ENCODE results near the gene AUTS2. TPM values are rescaled to one million over a fixed set of nuclear protein-coding genes. Genes with fewer than 3 reads are reported as not detected.

AUTS2 gene
- total and polyA plus RNA-seq, 2 experiments from 2014 or later, result 32.0 to 91.0 TPM

DNA sequence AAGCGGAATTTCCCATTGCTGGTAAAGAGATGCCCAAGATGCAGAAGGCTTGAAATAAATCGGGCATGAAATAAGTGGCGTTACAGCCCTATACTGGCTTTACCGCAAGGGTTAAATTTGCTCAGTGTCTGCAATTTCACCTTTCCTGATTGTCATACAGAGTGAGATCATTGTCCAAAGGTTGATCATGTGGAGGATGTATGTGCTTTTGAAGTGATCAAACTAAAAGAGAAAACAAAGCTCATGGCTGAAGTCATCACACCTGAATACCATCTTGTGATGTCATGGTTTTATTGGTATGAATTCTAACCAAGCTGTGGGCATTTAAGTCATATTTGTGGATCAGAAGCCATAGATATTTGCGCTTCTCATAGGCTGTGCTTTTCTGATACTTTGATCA, 635.5 kb downstream of the AUTS2 start:
- no peak overlapping the region for H3K27ac ChIP-seq (ENCODE audit: low read depth)
- H3K79me2 ChIP-seq (replicated peaks; ENCODE audit: insufficient read depth), result no peaks in the 10 kb centered on the region
- H3K4me3 ChIP-seq, result no peak overlapping the region
- no peaks in the 10 kb centered on the region; the same call in 1 of the 2 replicates for H3K36me3 ChIP-seq (ENCODE audit: insufficient read depth)
- H3F3A ChIP-seq (replicated peaks; ENCODE audit: low read depth), result no peaks in the 10 kb centered on the region
- peaks cover 12% of the 10 kb centered on the region for H3K4me1 Mint-ChIP-seq
- H3K27ac Mint-ChIP-seq, result no peak overlapping the region
- H3K4me3 Mint-ChIP-seq, result no peak overlapping the region
- no peak for DNase-seq (ENCODE audit: low spot score)
- peaks cover 22% of the 10 kb centered on the region; the same call in 2 of the 3 replicates for H3K36me3 Mint-ChIP-seq (ENCODE audit: low read depth)
- H3K27me3 ChIP-seq (ENCODE audit: insufficient read depth), result no peaks in the 10 kb centered on the region
- H3K9me3 Mint-ChIP-seq, result peaks cover 23% of the 10 kb centered on the region
- H3K4me2 ChIP-seq, result no peak overlapping the region
- no peaks in the 10 kb centered on the region for H3K4me1 ChIP-seq (ENCODE audit: insufficient read depth)
- no peaks in the 10 kb centered on the region for H3K9me2 ChIP-seq (ENCODE audit: insufficient read depth)
- no peak for ATAC-seq
- H2AFZ ChIP-seq, result no peak overlapping the region
- TF ChIP-seq, protein P1, sequence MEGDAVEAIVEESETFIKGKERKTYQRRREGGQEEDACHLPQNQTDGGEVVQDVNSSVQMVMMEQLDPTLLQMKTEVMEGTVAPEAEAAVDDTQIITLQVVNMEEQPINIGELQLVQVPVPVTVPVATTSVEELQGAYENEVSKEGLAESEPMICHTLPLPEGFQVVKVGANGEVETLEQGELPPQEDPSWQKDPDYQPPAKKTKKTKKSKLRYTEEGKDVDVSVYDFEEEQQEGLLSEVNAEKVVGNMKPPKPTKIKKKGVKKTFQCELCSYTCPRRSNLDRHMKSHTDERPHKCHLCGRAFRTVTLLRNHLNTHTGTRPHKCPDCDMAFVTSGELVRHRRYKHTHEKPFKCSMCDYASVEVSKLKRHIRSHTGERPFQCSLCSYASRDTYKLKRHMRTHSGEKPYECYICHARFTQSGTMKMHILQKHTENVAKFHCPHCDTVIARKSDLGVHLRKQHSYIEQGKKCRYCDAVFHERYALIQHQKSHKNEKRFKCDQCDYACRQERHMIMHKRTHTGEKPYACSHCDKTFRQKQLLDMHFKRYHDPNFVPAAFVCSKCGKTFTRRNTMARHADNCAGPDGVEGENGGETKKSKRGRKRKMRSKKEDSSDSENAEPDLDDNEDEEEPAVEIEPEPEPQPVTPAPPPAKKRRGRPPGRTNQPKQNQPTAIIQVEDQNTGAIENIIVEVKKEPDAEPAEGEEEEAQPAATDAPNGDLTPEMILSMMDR (conservative IDR thresholded peaks at IDR 0.05; ENCODE audit: low read depth in 2 of 2), result no peak
- TF ChIP-seq, protein P2, sequence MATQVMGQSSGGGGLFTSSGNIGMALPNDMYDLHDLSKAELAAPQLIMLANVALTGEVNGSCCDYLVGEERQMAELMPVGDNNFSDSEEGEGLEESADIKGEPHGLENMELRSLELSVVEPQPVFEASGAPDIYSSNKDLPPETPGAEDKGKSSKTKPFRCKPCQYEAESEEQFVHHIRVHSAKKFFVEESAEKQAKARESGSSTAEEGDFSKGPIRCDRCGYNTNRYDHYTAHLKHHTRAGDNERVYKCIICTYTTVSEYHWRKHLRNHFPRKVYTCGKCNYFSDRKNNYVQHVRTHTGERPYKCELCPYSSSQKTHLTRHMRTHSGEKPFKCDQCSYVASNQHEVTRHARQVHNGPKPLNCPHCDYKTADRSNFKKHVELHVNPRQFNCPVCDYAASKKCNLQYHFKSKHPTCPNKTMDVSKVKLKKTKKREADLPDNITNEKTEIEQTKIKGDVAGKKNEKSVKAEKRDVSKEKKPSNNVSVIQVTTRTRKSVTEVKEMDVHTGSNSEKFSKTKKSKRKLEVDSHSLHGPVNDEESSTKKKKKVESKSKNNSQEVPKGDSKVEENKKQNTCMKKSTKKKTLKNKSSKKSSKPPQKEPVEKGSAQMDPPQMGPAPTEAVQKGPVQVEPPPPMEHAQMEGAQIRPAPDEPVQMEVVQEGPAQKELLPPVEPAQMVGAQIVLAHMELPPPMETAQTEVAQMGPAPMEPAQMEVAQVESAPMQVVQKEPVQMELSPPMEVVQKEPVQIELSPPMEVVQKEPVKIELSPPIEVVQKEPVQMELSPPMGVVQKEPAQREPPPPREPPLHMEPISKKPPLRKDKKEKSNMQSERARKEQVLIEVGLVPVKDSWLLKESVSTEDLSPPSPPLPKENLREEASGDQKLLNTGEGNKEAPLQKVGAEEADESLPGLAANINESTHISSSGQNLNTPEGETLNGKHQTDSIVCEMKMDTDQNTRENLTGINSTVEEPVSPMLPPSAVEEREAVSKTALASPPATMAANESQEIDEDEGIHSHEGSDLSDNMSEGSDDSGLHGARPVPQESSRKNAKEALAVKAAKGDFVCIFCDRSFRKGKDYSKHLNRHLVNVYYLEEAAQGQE (IDR thresholded peaks at IDR 0.05; ENCODE audit: unreplicated experiment), result no peak
- TF ChIP-seq, protein P3, sequence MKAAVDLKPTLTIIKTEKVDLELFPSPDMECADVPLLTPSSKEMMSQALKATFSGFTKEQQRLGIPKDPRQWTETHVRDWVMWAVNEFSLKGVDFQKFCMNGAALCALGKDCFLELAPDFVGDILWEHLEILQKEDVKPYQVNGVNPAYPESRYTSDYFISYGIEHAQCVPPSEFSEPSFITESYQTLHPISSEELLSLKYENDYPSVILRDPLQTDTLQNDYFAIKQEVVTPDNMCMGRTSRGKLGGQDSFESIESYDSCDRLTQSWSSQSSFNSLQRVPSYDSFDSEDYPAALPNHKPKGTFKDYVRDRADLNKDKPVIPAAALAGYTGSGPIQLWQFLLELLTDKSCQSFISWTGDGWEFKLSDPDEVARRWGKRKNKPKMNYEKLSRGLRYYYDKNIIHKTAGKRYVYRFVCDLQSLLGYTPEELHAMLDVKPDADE (IDR thresholded peaks at IDR 0.05), result no peak
- TF ChIP-seq STAT1 (IDR thresholded peaks at IDR 0.05; ENCODE audit: unreplicated experiment) (no peak), POLR2AphosphoS5 (IDR thresholded peaks at IDR 0.05; ENCODE audit: low read depth) (no peak), EZH2phosphoT487 (IDR thresholded peaks at IDR 0.05; ENCODE audit: unreplicated experiment) (no peak), EZH2 (IDR thresholded peaks at IDR 0.05; ENCODE audit: low read depth, unreplicated experiment) (no peak), JUNB (IDR thresholded peaks at IDR 0.05; ENCODE audit: unreplicated experiment) (no peak)
- H3K27me3 Mint-ChIP-seq (ENCODE audit: insufficient read depth, low read depth, poor library complexity), result no peaks in the 10 kb centered on the region
- H4K20me1 ChIP-seq (replicated peaks; ENCODE audit: insufficient read depth), result no peaks in the 10 kb centered on the region

DNA sequence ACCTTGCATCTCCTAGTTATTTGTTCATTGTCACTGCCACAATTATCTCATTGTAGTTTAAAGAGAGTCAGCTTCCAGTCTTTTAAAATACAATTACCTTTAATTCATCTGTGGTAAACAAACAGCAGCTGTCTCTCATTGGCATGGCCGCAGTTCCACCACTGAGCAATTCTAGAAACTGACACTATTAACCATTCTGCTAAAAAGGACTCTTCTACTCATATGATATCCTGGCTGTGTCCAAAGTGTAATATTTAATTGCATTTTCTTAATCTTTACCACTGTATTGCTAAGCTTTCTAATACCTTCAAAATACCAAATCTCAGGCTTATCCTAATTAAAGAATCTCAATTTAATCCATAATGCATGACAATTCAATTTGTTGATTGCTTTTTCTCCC, 639.0 kb downstream of the AUTS2 start:
- no peak for DNase-seq (ENCODE audit: low spot score)

More for the DNA sequence above, 639.0 kb downstream of the AUTS2 start:
- TF ChIP-seq, protein P3 (IDR thresholded peaks at IDR 0.05), result no peak
- no peak for TF ChIP-seq STAT1 (IDR thresholded peaks at IDR 0.05; ENCODE audit: unreplicated experiment)
- no peak for TF ChIP-seq ZNF331 (CRISPR knock-in tag; IDR thresholded peaks at IDR 0.05; ENCODE audit: low read depth)
- no peak for TF ChIP-seq ZNF114 (CRISPR knock-in tag; IDR thresholded peaks at IDR 0.05)
- TF ChIP-seq EZH2 (IDR thresholded peaks at IDR 0.05; ENCODE audit: low read depth, unreplicated experiment), result no peak
- TF ChIP-seq NANOG (IDR thresholded peaks at IDR 0.05; ENCODE audit: borderline replicate concordance), result no peak
- Histone ChIP-seq H3K27ac (ENCODE audit: low read depth) (no peak overlapping the region), H3K36me3 (ENCODE audit: insufficient read depth) (no peaks in the 10 kb centered on the region), H2AFZ (no peak overlapping the region), H3F3A (replicated peaks; ENCODE audit: low read depth) (no peaks in the 10 kb centered on the region), H4K20me1 (replicated peaks; ENCODE audit: insufficient read depth) (no peaks in the 10 kb centered on the region), H3K4me2 (no peak overlapping the region), H3K4me3 (no peak overlapping the region), H3K27me3 (ENCODE audit: insufficient read depth) (no peaks in the 10 kb centered on the region), H3K79me2 (replicated peaks; ENCODE audit: insufficient read depth) (no peaks in the 10 kb centered on the region), H3K4me1 (ENCODE audit: insufficient read depth) (peaks cover 10% of the 10 kb centered on the region), H3K9me2 (ENCODE audit: insufficient read depth) (no peaks in the 10 kb centered on the region)
- ATAC-seq, result no peak
- Mint-ChIP-seq H3K27ac (no peak overlapping the region), H3K9me3 (no peaks in the 10 kb centered on the region; the same call in 2 of the 3 replicates), H3K27me3 (ENCODE audit: insufficient read depth, low read depth, poor library complexity) (peaks cover 5% of the 10 kb centered on the region), H3K4me3 (no peak overlapping the region), H3K36me3 (ENCODE audit: low read depth) (no peaks in the 10 kb centered on the region; the same call in 2 of the 3 replicates), H3K4me1 (peaks cover 19% of the 10 kb centered on the region)

All from GM23338 (cell line).